Glomerular endothelial cell (primary cell): Measurements from ENCODE around the gene CEP164. TPM values are rescaled to one million over a fixed set of nuclear protein-coding genes. Genes with fewer than 3 reads are reported as not detected.

Source experiments
- DNase-seq: peaks from one replicate; pipeline ENCODE4 v3.0.0-alpha.2; 2011; ENCODE audit warnings: low read depth, low spot score; ENCODE audit errors: extremely low read depth
- total RNA-seq: library from RNA; depleted of rRNA; stranded (reverse); fragments of >200 nt; gene quantifications from 2 replicates; pipeline ENCODE4 v1.2.3, GENCODE V29; 2015

The CEP164 gene
- total RNA-seq, 1 donor from 2014 or later = 22.8 TPM

- DNase-seq = no peak
These were observed 28.7 kb downstream of the CEP164 start for GRCh38 chr11:117356126-117356890.

GRCh38 chr11:117361432-117361831 lies 33.8 kb downstream of the CEP164 start:
- no peak for DNase-seq

GRCh38 chr11:117366248-117366647 lies 38.6 kb downstream of the CEP164 start:
- DNase-seq = no peak

GRCh38 chr11:117366875-117367274 lies 39.2 kb downstream of the CEP164 start:
- DNase-seq = no peak

GRCh38 chr11:117369534-117369933 lies 41.9 kb downstream of the CEP164 start:
- no peak for DNase-seq

- DNase-seq = no peak
These were observed 43.8 kb downstream of the CEP164 start for GRCh38 chr11:117371453-117371852.

- no peak for DNase-seq
These were observed 46.8 kb downstream of the CEP164 start for GRCh38 chr11:117374316-117375055.

GRCh38 chr11:117375960-117376359 lies 48.3 kb downstream of the CEP164 start:
- DNase-seq = no peak

GRCh38 chr11:117376517-117376916 lies 48.9 kb downstream of the CEP164 start:
- no peak for DNase-seq

- DNase-seq = peak; percentile 37
These were observed 51.6 kb downstream of the CEP164 start for GRCh38 chr11:117378976-117379865.

- no peak for DNase-seq
These were observed 53.0 kb downstream of the CEP164 start for GRCh38 chr11:117380676-117381075.

GRCh38 chr11:117381481-117382387 lies 54.1 kb downstream of the CEP164 start:
- DNase-seq = no peak

- no peak for DNase-seq
These were observed 55.1 kb downstream of the CEP164 start for GRCh38 chr11:117382746-117383145.

GRCh38 chr11:117384045-117384444 lies 56.4 kb downstream of the CEP164 start:
- DNase-seq = no peak

GRCh38 chr11:117385471-117385870 lies 57.8 kb downstream of the CEP164 start:
- no peak for DNase-seq

GRCh38 chr11:117385906-117386305 lies 58.3 kb downstream of the CEP164 start:
- no peak for DNase-seq

GRCh38 chr11:117387992-117388755 lies 60.5 kb downstream of the CEP164 start:
- DNase-seq = no peak

GRCh38 chr11:117390743-117391142 lies 63.1 kb downstream of the CEP164 start:
- no peak for DNase-seq

GRCh38 chr11:117391181-117391580 lies 63.5 kb downstream of the CEP164 start:
- no peak for DNase-seq
